MM.1S (cell line): Measurements from ENCODE around the gene DHRS12.
"Not testable (repeated sequence)": the region's sequence is repeated elsewhere in the genome, so short reads cannot be mapped to it uniquely, and the experiment has no call there.

Source experiments
- CTCF ChIP-seq: fragments of 300-600 bp; sonication (generic); IDR thresholded peaks from 2 replicates; pipeline ENCODE4 v1.5.1; 2016; ENCODE audit warnings: antibody characterized with exemption, low read length, mixed read lengths
- EZH2 ChIP-seq: fragments of 300-600 bp; sonication (generic); optimal IDR thresholded peaks from 2 replicates; pipeline ENCODE3; 2017; ENCODE audit warnings: low read depth, mild to moderate bottlenecking, antibody characterized with exemption, low read length, mixed read lengths

GRCh38 chr13:51824712-51825111, 20.7 kb upstream of the DHRS12 start:
- not testable (repeated sequence) for TF ChIP-seq CTCF, EZH2
